ENCODE results near the gene PLEKHG1.

Gene PLEKHG1

GRCh38 chr6:150641398-150642139 lies 41.9 kb downstream of the PLEKHG1 start:
- DNase-seq = no peak

GRCh38 chr6:150646228-150646627 lies 46.5 kb downstream of the PLEKHG1 start:
- DNase-seq = no peak

GRCh38 chr6:150647051-150647450 lies 47.4 kb downstream of the PLEKHG1 start:
- no peak for DNase-seq
